Type B pancreatic cell (in vitro differentiated cells): ENCODE data around the gene GLDC. TPM values are rescaled to one million over a fixed set of nuclear protein-coding genes. Genes with fewer than 3 reads are reported as not detected.

Experiments
- DNase-seq: peaks from one replicate; pipeline ENCODE4 v3.0.0; 2021; ENCODE audit warnings: mixed read lengths; ENCODE audit not compliant: unreplicated experiment; ENCODE audit errors: extremely low spot score
- H3K27ac Mint-ChIP-seq: 2 replicates; pipeline ENCODE4 v1.8.0; 2021; ENCODE audit warnings: mild to moderate bottlenecking, mixed read lengths
- H3K27me3 Mint-ChIP-seq: 2 replicates; pipeline ENCODE4 v1.8.0; 2021; ENCODE audit warnings: mixed read lengths
- H3K36me3 Mint-ChIP-seq: 2 replicates; pipeline ENCODE4 v1.8.0; 2021; ENCODE audit warnings: mixed read lengths
- H3K4me1 Mint-ChIP-seq: one replicate; pipeline ENCODE4 v1.8.0; 2021; ENCODE audit warnings: mixed read lengths; ENCODE audit not compliant: unreplicated experiment
- H3K4me3 Mint-ChIP-seq: 2 replicates; pipeline ENCODE4 v1.8.0; 2021; ENCODE audit warnings: mild to moderate bottlenecking, mixed read lengths
- H3K9me3 Mint-ChIP-seq: 2 replicates; pipeline ENCODE4 v1.8.0; 2021; ENCODE audit warnings: mixed read lengths
- CTCF ChIP-seq: fragments of 200-600 bp; sonication (generic); conservative IDR thresholded peaks from 2 replicates; pipeline ENCODE4 v1.5.0; 2021; ENCODE audit warnings: antibody characterized with exemption, mild to moderate bottlenecking
- total RNA-seq: library from RNA; stranded (reverse); gene quantifications from 2 replicates; pipeline ENCODE4 v1.2.1, GENCODE V29; 2021; ENCODE audit warnings: low replicate concordance

GLDC gene
- total RNA-seq, 1 donor from 2014 or later = 11.8 TPM

- no peak overlapping the region for H3K27ac Mint-ChIP-seq
- H3K27me3 Mint-ChIP-seq = no peaks in the 10 kb centered on the region
- H3K4me1 Mint-ChIP-seq = peaks cover 10% of the 10 kb centered on the region
- H3K9me3 Mint-ChIP-seq = no peaks in the 10 kb centered on the region
- H3K4me3 Mint-ChIP-seq = no peak overlapping the region
- TF ChIP-seq CTCF = no peak
- no peak for DNase-seq
- H3K36me3 Mint-ChIP-seq = no peaks in the 10 kb centered on the region
Measured at GRCh38 chr9:6557883-6558616, 87.5 kb downstream of the GLDC start.

GRCh38 chr9:6553866-6554265, 91.7 kb downstream of the GLDC start:
- Mint-ChIP-seq H3K27ac (no peak overlapping the region), H3K27me3 (no peaks in the 10 kb centered on the region), H3K36me3 (no peaks in the 10 kb centered on the region)

GRCh38 chr9:6552498-6553121, 92.9 kb downstream of the GLDC start:
- Mint-ChIP-seq H3K4me1 (peaks cover 10% of the 10 kb centered on the region), H3K4me3 (no peak overlapping the region), H3K27ac (no peak overlapping the region), H3K9me3 (no peaks in the 10 kb centered on the region), H3K27me3 (no peaks in the 10 kb centered on the region), H3K36me3 (no peaks in the 10 kb centered on the region)
- no peak for TF ChIP-seq CTCF
- no peak for DNase-seq

More at GRCh38 chr9:6553866-6554265, 91.7 kb downstream of the GLDC start:
- no peak for DNase-seq
- H3K4me3 Mint-ChIP-seq = no peak overlapping the region
- peaks cover 17% of the 10 kb centered on the region for H3K4me1 Mint-ChIP-seq
- no peak for TF ChIP-seq CTCF
- H3K9me3 Mint-ChIP-seq = no peaks in the 10 kb centered on the region

GRCh38 chr9:6552033-6552432, 93.5 kb downstream of the GLDC start:
- TF ChIP-seq CTCF = no peak

GRCh38 chr9:6551136-6551535, 94.4 kb downstream of the GLDC start:
- H3K4me1 Mint-ChIP-seq = peaks cover 10% of the 10 kb centered on the region
- H3K27ac Mint-ChIP-seq = peak overlapping the region; percentile 7
- no peak overlapping the region for H3K4me3 Mint-ChIP-seq
- H3K36me3 Mint-ChIP-seq = no peaks in the 10 kb centered on the region
- no peaks in the 10 kb centered on the region for H3K27me3 Mint-ChIP-seq
- no peak for DNase-seq
- TF ChIP-seq CTCF = no peak
- H3K9me3 Mint-ChIP-seq = no peaks in the 10 kb centered on the region

More at GRCh38 chr9:6552033-6552432, 93.5 kb downstream of the GLDC start:
- Mint-ChIP-seq H3K27me3 (no peaks in the 10 kb centered on the region), H3K4me3 (no peak overlapping the region), H3K27ac (no peak overlapping the region), H3K9me3 (no peaks in the 10 kb centered on the region), H3K4me1 (peaks cover 10% of the 10 kb centered on the region), H3K36me3 (no peaks in the 10 kb centered on the region)
- DNase-seq = no peak
